ENCODE measurements around the gene SEPTIN7. TPM values are rescaled to one million over a fixed set of nuclear protein-coding genes. Genes with fewer than 3 reads are reported as not detected.

SEPTIN7 gene
- total RNA-seq, 1 donor from 2014 or later, result 267 TPM

DNA sequence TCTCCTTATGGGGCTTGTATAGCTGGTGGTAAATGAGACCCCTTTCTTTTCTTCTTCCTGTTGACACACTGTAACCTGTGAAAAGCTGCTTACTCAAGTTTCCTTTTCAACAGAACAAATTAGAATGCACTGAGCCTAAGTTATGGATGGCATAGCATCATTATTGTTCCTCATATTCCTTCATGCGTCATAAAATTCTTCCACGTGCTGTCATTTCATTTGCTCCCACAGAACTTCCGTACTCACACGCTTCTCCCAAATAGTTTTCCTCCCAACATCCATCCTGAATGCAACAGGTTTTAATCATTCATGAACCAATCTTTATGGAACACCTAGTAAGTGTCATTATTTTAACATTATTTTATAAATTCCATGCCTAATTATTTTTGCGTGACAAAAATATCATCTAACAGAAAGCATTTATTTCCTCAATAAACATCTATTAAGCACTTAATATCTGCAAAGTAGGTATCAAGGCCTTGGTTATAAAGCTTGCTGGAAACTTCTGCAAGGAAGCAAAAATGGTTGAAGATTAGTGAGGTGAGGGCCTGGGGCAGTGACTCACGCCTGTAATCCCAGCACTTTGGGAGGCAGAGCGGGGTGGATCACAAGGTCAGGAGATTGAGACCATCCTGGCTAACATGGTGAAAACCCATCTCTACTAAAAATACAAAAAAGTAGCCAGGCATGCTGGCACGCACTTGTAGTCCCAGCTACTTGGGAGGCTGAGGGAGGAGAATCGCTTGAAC is 18.9 kb upstream of the SEPTIN7 start:
- DNase-seq (ENCODE audit: low spot score) (no peak), ATAC-seq (no peak)
- intact Hi-C loops (cut with DNase I), result no loop called here

DNA sequence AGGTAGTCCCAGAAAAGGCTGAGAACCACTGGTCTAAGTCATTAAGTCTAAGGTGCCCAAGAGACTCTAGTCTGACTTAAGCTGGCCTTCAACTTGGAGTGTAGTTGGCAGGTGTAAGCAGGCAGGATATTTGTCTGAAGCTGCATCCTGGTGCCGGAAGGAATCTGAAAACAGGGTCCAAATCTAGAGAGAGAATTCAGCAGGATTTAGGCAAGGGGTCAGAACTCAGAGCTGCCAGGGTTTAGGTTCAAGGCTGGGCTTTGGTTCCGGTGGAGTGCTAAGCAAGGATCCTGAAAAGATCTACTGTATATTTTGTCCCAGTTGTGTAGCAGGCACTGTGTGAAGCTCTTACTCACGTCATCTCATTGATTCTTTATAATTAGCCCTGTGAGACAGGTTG is 16.5 kb upstream of the SEPTIN7 start:
- DNase-seq (ENCODE audit: low spot score) (no peak), ATAC-seq (no peak)
- intact Hi-C loops (cut with DNase I), result no loop called here

DNA sequence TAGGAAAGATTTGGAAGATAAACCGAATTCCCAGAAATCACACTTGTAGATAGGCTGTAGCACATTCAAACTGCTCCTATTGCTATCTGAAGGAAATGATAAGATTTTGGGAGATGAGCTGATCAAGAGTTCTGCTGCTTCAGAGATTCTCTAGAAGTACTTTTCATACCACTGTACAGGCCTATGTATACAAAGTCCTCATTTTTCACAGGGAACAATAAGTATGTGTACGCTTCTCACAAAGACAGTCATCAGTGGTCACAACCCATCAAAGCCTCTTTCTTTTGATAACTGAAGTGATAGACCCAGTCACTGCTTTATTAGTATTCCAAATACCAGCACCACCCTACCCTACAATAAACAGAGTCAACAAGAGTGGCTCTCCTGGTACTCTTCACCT is 15.6 kb upstream of the SEPTIN7 start:
- ATAC-seq (no peak), DNase-seq (ENCODE audit: low spot score) (no peak)
- intact Hi-C loops (cut with DNase I), result no loop called here

DNA sequence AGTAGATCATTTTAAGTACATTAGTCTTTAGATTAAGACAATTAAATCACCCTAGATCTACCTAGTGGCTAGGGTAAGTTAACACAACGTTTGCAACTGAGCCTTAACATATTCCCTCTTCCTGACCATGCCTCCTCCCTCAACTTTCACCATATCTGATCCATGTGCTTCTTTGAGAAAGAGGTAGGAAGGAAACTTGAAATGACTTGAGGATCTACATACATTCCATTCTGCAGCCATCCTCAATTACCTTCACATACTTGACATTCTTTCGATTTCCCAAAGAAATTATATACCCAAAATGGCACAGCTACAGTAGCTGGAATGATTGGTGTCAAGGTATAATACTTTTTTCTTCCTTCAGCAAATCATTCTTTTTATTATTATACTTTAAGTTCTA is 12.9 kb upstream of the SEPTIN7 start:
- DNase-seq (ENCODE audit: low spot score) (no peak), ATAC-seq (no peak)
- intact Hi-C loops (cut with DNase I), result no loop called here

DNA sequence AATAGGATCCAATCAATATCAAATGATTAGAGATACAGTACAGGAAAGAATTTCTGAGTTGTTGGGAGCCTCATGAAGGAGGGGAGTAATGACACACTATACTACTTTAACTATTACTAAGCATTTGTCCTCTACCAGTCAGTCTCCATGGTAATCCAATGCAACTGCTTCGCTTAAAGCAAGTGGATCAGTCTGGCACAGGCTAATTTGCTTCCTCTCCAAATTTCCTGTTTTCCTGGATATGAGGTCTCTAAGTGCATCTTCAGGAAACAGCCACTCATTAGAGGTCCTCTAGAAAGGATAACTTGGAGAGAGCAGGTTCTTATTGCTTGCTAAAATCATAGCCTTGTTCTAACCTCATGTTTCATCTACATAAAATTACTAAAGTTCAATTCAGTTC is 8.4 kb upstream of the SEPTIN7 start:
- ATAC-seq (peak; percentile 52), DNase-seq (ENCODE audit: low spot score) (no peak)
- intact Hi-C loops (cut with DNase I), result no loop called here

DNA sequence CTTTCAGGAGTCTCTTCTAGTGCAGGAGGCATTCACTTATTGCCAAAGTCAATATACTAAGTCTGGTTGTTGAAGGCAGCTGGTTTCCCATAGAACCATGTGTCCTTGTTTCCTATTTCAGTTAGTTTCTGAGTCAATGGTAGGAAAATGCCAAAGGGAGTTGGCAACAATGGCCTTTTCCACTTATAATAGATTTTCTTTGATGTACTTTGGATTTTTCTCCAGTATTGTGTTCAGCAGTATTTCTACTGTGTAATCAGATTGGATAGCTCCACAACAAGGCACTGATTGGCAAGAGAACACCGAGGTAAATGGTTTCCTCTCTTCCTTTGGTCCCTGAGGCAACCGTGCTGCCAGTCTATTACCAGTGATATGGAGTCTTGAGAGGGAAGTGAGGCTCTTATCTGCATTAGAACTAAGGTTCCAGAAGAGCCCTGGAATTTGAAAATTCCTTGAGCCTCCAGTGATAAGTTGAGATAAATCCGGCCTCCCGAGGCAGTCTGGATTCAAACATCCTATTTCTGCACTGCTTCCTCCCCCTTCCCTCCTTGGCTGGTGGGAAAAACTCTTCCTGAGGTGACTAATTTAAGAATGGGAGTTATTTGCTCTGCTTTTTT is 7.9 kb upstream of the SEPTIN7 start:
- DNase-seq (ENCODE audit: low spot score) (no peak), ATAC-seq (peak; percentile 90)
- intact Hi-C loops (cut with DNase I), result no loop called here

DNA sequence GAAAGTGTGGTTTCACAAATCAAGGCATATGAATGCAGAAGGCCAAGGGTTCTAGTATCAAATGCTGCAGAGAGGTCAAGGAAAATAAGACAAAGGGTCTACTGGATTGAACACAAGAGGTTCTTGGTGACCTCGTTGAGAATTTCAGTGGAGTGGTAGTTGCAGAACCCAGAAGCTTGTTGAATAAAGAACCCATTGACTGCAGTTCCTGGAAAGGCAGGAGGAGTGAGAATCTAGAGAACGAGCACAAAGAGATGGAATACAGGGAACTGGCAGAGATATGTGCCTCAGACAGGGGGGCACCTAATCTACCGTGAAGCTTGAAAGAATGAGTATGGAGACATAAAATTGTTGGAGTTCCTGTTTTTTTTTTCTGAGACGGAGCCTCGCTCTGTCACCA is 3.5 kb upstream of the SEPTIN7 start:
- intact Hi-C loops (cut with DNase I), result no loop called here
- DNase-seq (ENCODE audit: low spot score) (no peak), ATAC-seq (no peak)

DNA sequence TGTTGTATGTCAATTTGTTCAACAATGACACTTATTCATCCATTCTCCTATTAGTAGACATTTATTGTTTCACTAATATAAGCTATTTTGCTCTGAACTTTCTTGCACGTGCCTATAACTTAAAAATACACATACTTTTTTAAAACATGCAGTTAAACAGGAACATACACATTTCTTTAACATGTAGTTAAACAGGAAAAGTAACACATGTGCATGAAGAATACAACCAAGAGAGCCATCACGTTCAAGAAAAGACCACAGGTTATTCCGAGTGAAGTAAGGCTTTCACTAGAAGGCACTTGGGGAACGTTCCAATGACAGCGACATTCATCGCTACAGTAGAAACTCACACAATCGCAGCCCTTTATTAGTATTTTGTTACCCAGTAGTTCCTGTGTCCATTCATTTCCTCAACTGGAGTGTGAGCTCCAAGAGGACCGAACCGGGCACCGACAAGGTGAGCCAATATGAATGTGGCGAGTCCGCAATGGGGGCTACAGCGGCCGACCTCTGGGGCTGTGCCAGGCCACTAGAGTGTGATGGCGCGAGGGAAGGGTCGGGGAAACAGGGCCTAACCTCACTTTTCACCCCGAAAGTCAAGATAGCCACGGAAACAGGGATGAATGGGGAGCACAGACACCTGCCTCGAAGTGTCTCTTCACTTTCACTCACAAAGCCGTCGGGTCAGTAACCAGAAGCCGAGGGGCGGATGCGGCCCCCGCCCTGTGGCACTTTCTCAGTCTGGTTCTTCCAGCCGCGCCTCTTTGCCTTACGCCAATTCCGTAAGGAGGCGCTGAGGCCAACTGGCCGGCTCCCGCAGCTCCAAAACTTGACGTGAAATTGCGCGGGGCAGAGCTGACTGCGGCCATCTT is 775 bp upstream of the SEPTIN7 start:
- intact Hi-C loops (cut with DNase I), result no loop called here
- DNase-seq (ENCODE audit: low spot score) (peak; percentile 91), ATAC-seq (peak; percentile 87)

DNA sequence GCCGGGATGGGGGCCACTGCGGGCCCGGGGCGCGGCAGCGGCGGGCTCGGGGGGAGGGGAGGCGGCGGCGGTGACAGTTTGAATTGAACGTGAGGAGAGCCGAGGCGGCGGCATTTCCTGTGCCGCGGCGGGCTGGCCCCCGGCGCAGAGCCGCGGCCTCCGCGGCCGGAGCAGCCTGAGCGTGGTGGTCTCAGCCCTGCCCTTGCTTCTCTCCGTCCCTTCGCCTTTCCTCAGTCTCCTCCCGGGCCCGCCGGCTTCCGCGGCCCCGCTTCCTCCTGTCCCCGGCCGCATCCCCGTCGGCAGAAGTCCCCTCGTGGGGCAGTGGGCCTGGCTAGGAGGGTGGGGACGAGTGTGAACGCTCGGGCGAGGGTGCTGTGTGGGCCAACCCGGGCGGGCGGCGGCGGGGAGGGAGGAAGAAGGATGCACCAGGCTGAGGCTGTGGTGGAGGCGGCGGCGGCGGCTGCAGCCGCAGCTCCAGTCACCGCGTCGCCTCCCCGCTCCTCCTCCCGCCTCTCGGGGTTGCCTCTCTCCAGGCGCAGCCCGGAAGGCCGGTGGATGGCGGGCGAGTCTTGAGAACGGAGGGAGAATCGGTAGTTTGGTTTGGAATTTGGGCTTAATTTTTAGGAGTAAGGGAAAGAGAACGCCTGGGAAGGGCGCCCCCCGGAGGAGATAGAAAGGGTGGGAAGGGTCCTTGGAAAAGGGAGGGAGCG is 690 bp downstream of the SEPTIN7 start:
- DNase-seq (ENCODE audit: low spot score) (peak; percentile 80), ATAC-seq (peak; percentile 31)
- intact Hi-C loops (cut with DNase I), result no loop called here

DNA sequence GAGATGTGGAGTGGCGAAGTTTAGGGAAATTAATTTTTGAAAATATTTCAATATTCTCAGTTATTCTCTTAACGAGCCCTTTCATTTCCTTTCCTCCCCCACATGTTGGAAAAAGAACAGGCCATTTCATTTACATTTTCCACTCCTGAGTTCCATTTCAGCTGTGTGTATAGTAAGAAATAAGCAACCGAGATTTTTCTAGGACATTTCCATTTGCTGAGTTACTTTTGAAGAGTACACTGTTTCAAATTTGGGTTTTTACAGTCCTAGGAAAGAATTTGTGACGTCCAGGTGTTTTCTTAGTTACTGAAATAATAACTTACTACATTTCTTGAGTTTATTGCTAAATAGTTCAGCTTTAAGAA is 1.2 kb downstream of the SEPTIN7 start:
- intact Hi-C loops (cut with DNase I), result no loop called here
- ATAC-seq, result no peak
- no peak for DNase-seq (ENCODE audit: low spot score)

DNA sequence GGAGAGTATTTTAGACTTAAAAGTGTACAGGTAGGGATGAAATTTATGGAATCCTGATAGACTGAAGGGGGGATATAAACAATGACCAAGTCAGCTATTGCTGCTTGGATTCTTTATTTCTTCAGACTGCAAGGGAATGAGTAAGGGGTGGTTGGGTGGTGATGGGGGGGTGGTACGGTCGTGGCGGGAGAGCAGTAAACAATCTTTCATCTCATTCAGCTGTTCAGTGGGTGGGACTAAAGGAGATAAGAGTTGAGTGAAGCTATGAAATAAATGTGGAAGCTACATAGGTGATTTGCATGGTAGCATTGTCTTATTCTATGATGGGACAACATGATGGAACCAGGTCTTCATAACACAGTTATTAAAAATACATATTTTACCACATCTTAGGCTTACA is 1.8 kb downstream of the SEPTIN7 start:
- no peak for DNase-seq (ENCODE audit: low spot score)
- intact Hi-C loops (cut with DNase I), result no loop called here
- ATAC-seq, result no peak

DNA sequence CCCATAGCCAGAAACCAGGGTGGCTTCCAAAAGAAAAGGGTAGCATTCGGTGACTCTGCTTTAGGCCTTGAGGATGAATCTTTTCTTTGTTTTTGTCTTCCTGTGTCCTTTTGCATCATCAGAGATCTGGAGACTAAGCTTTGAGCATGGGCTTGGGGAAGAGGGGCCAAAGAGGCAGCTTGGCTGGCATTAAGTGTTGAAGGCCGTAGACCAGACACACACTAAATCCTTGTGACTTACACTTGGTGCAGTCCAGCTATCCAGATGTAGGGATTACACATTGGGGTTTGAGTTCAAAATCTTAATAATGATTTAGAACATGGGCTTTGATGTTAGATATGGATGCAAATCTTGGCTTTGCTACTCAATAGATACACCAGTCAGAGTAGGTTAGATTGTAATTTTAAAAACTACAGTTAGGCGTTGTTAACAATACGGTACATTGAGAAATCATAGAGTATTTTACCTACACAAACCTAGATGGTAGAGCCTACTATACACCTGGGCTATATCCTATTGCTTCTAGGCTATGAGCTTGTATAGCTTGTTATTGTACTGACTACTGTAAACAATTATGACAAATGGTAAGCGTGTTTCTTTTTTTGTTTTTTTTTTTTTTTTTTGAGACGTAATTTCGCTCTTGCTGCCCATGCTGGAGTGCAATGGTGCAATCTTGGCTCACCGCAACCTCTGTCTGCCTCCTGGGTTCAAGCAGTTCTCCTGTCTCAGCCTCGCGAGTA is 3.5 kb downstream of the SEPTIN7 start:
- ATAC-seq (no peak), DNase-seq (ENCODE audit: low spot score) (no peak)
- intact Hi-C loops (cut with DNase I), result no loop called here

DNA sequence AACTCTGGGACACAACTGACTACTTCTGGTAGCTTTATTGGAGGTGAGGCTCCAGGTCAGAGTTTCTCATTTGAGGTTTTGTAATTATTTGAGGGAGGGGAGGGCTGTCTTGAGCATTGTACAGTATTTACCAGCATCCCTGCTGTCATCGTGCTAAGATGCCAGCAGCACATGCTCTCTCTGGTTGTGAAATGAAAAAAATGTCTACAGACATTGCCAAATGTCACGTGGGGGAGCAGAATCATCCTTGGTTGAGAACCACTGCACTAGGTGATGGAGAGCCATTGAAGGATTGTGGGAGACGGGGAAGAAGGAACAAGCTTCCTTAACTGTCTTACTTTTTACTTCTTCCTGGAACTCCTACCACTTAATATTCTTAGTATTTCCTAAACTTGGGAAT is 5.0 kb downstream of the SEPTIN7 start:
- DNase-seq (ENCODE audit: low spot score), result no peak
- intact Hi-C loops (cut with DNase I), result no loop called here
- ATAC-seq, result no peak

DNA sequence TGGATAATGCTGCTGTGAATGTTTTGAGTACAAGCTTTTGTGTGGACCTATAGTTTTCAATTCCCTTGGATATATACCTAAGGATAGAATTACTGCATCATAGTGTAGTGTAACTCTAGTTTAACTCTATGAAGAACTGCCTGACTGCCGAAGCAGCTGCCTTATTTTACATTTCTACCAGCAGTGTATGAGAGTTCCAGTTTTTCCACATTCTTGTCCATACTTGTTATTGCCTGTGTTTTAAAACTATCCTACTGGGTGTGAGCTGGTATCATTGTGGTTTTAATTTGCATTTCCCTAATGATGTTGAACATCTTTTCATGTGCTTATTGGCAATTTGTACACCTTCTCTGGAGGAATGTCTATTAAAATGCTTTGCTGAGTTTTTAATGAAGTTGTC is 15.7 kb downstream of the SEPTIN7 start:
- DNase-seq (ENCODE audit: low spot score) (no peak), ATAC-seq (no peak)
- intact Hi-C loops (cut with DNase I), result no loop called here

DNA sequence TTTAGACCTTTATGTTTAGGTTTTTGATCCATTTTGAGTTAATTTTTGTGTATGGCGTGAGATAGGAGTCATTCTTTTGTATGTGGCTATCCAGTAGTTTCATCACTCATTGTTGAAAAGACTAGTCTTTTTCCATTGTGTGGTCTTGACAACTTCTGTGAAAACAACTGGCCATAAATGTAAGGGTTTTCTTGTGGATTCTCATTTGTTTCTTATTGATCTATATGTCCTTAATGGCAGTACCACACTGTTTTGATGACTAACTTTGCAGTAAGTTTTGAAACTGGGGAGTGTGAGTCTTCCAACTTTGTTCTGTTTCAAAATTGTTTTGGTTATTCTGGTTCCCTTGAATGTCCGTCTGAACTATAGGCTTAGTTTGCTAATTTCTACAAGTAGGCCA is 16.3 kb downstream of the SEPTIN7 start:
- intact Hi-C loops (cut with DNase I), result no loop called here

DNA sequence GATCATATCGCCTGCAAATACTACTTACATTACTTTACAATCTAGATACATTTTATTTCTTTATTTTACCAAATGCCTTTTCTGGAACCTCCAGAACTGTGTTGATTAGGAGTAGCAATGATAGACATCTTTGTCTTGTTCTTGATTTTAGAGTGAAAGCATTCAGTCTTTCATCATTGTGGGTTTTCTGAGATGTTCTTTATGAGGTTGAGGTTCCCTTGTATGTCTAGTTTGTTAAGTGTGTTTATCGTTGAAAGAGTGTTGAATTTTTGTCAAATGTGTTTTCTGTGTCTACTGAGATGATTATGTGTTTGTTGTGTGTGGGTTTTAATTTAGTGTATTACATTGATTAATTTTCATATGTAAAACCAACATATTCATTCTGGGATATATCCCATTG is 17.1 kb downstream of the SEPTIN7 start:
- DNase-seq (ENCODE audit: low spot score), result no peak
- ATAC-seq, result no peak
- intact Hi-C loops (cut with DNase I), result no loop called here

More for the DNA sequence above, 16.3 kb downstream of the SEPTIN7 start:
- DNase-seq (ENCODE audit: low spot score), result no peak
- no peak for ATAC-seq

DNA sequence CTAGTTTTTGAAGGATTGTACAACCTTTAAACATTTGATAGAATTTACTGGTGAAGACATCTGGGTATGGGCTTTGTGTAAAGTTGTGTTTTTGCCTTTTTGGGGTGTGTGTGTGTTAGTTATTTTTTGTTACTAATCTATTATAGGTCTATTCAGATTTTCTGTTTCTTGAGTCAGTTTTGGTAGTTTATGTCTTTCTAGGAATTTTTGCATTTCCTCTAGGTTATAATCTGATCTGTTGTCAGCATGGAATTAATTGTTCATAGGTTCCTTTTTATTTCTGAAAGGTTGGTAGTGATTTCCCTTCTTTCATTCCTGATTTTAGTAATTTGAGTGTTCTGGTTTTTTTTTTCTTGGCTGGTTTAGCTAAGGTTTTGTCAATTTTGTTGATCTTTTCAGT is 17.7 kb downstream of the SEPTIN7 start:
- intact Hi-C loops (cut with DNase I), result no loop called here
- ATAC-seq (no peak), DNase-seq (ENCODE audit: low spot score) (no peak)

DNA sequence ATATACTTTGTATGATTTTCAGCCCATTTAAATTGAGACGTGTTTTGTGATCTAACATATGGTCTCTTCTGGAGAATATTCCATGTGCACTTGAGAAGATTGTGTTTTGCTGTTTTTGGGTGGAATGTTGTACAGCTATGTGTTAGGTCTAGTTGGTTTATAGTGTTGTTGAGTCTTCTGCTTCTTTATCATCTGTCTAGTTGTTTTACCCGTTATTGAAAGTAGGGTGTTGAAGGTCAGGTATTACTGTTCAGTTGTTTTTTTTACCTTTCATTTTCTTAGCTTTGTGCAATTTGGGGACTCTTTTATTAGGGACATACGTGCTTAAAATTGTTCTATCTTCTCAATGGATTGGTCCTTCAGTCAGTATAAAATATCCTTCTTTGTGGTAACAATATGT is 18.5 kb downstream of the SEPTIN7 start:
- intact Hi-C loops (cut with DNase I), result no loop called here
- ATAC-seq (no peak), DNase-seq (ENCODE audit: low spot score) (no peak)

Measured in sciatic nerve (tissue), 2 donors.